Endodermal cell (in vitro differentiated cells): ENCODE data around the gene NLRP14. TPM values are rescaled to one million over a fixed set of nuclear protein-coding genes. Genes with fewer than 3 reads are reported as not detected.

Experiments used
- DNase-seq: peaks from one replicate; pipeline ENCODE4 v3.0.0-alpha.2; 2017
- H3K27ac ChIP-seq: 2 replicates; pipeline ENCODE4 v1.5.1; 2013; ENCODE audit warnings: mild to moderate bottlenecking, low read depth, low read length, moderate library complexity
- H3K27me3 ChIP-seq: 2 replicates; pipeline ENCODE4 v1.6.1; 2013; ENCODE audit warnings: mild to moderate bottlenecking, low read length, moderate library complexity; ENCODE audit not compliant: insufficient read depth, control insufficient read depth, poor library complexity, severe bottlenecking
- H3K36me3 ChIP-seq: 2 replicates; pipeline ENCODE4 v1.7.0; 2013; ENCODE audit warnings: mild to moderate bottlenecking, low read length, moderate library complexity; ENCODE audit not compliant: control insufficient read depth, insufficient read depth
- H3K4me1 ChIP-seq: one replicate; pipeline ENCODE4 v1.7.0; 2013; ENCODE audit warnings: low read length; ENCODE audit not compliant: control insufficient read depth, insufficient read depth
- H3K4me3 ChIP-seq: 2 replicates; pipeline ENCODE4 v1.5.1; 2013; ENCODE audit warnings: mild to moderate bottlenecking, low read length, moderate library complexity
- H3K9ac ChIP-seq: 2 replicates; pipeline ENCODE4 v1.6.1; 2013; ENCODE audit warnings: mild to moderate bottlenecking, low read length, moderate library complexity; ENCODE audit not compliant: poor library complexity, severe bottlenecking; ENCODE audit errors: extremely low read depth
- H3K9me3 ChIP-seq: 2 replicates; pipeline ENCODE4 v1.6.1; 2013; ENCODE audit warnings: mild to moderate bottlenecking, low read length, moderate library complexity; ENCODE audit not compliant: control insufficient read depth
- H3K27ac Mint-ChIP-seq: 2 replicates; pipeline ENCODE4 v1.8.0; 2020; ENCODE audit warnings: mixed read lengths
- H3K27me3 Mint-ChIP-seq: 2 replicates; pipeline ENCODE4 v1.8.0; 2021; ENCODE audit warnings: mild to moderate bottlenecking, mixed read lengths; ENCODE audit not compliant: insufficient read depth
- H3K36me3 Mint-ChIP-seq: 2 replicates; pipeline ENCODE4 v1.8.0; 2020; ENCODE audit warnings: low read depth, mixed read lengths
- H3K4me1 Mint-ChIP-seq: 2 replicates; pipeline ENCODE4 v1.8.0; 2020; ENCODE audit warnings: mixed read lengths
- H3K4me3 Mint-ChIP-seq: 2 replicates; pipeline ENCODE4 v1.8.0; 2020; ENCODE audit warnings: mild to moderate bottlenecking, moderate library complexity, mixed read lengths
- H3K9me3 Mint-ChIP-seq: 2 replicates; pipeline ENCODE4 v1.8.0; 2020; ENCODE audit warnings: mild to moderate bottlenecking, mixed read lengths
- CTCF ChIP-seq: fragments of 200-600 bp; sonication (generic); conservative IDR thresholded peaks from 2 replicates; pipeline ENCODE4 v1.5.0; 2021; ENCODE audit warnings: antibody characterized with exemption, mild to moderate bottlenecking
- WGBS, 2 experiments: methylation state at CpG; one replicate each; pipeline versions ENCODE4 v1.1.5 to v1.1.7; 2013; ENCODE audit warnings: missing lambda C conversion rate in 2 of 2, mixed read lengths in 1 of 2; ENCODE audit not compliant: insufficient coverage in 1 of 2, insufficient read length in 1 of 2; 5-methylcytosine and 5-hydroxymethylcytosine counted together
- total RNA-seq, 2 donors: library from RNA; stranded (reverse); fragmentation: NEBNext Ultra II Directional in 1 of 2; extraction: Animal tissue kit (Norgen Biotek cat#: 25700) in 1 of 2; gene quantifications; 2 replicates in 1 of 2; 3 replicates in 1 of 2; pipeline ENCODE4 v1.2.1, GENCODE V29; 2021

NLRP14 gene
- total RNA-seq, 2 donors from 2014 or later: 0.33 to 0.66 TPM

- Mint-ChIP-seq H3K27me3 (no peaks in the 10 kb centered on the region), H3K4me1 (no peaks in the 10 kb centered on the region), H3K4me3 (no peak overlapping the region), H3K27ac (no peak overlapping the region), H3K9me3 (no peaks in the 10 kb centered on the region), H3K36me3 (no peaks in the 10 kb centered on the region)
- H3K9ac ChIP-seq: no peak overlapping the region
- WGBS, 2 experiments: 87 to 88% methylated on average over 4 of the region's 6 CpGs
- no peak overlapping the region for H3K27ac ChIP-seq
- no peaks in the 10 kb centered on the region for H3K9me3 ChIP-seq
- H3K4me3 ChIP-seq: no peak overlapping the region
- DNase-seq: no peak
- no peak for TF ChIP-seq CTCF
- peaks cover 4% of the 10 kb centered on the region for H3K27me3 ChIP-seq
- no peaks in the 10 kb centered on the region for H3K4me1 ChIP-seq
- no peaks in the 10 kb centered on the region for H3K36me3 ChIP-seq
These were observed 36.7 kb downstream of the NLRP14 start for GRCh38 chr11:7056828-7057513.

GRCh38 chr11:7057641-7058040 is 37.4 kb downstream of the NLRP14 start:
- no peak overlapping the region for H3K4me3 Mint-ChIP-seq
- H3K9me3 Mint-ChIP-seq: no peaks in the 10 kb centered on the region
- H3K27me3 Mint-ChIP-seq: no peaks in the 10 kb centered on the region
- H3K36me3 Mint-ChIP-seq: no peaks in the 10 kb centered on the region
- WGBS, 2 experiments: 67 to 69% methylated on average over 1 to 2 of the region's 2 CpGs
- DNase-seq: no peak
- Histone ChIP-seq H3K36me3 (no peaks in the 10 kb centered on the region), H3K4me3 (no peak overlapping the region), H3K9ac (no peak overlapping the region), H3K27me3 (peaks cover 4% of the 10 kb centered on the region), H3K9me3 (no peaks in the 10 kb centered on the region), H3K4me1 (no peaks in the 10 kb centered on the region), H3K27ac (no peak overlapping the region)
- H3K27ac Mint-ChIP-seq: no peak overlapping the region
- TF ChIP-seq CTCF: no peak
- H3K4me1 Mint-ChIP-seq: no peaks in the 10 kb centered on the region

GRCh38 chr11:7060868-7061267 is 40.6 kb downstream of the NLRP14 start:
- Mint-ChIP-seq H3K9me3 (no peaks in the 10 kb centered on the region), H3K27ac (no peak overlapping the region), H3K36me3 (no peaks in the 10 kb centered on the region), H3K4me3 (no peak overlapping the region), H3K4me1 (no peaks in the 10 kb centered on the region), H3K27me3 (no peaks in the 10 kb centered on the region)
- H3K9ac ChIP-seq: no peak overlapping the region
- H3K4me3 ChIP-seq: no peak overlapping the region
- no peaks in the 10 kb centered on the region for H3K9me3 ChIP-seq
- no peaks in the 10 kb centered on the region for H3K36me3 ChIP-seq
- no peaks in the 10 kb centered on the region for H3K27me3 ChIP-seq
- 72 to 88% methylated on average over 1 of the region's 1 CpG for WGBS, 2 experiments
- no peak overlapping the region for H3K27ac ChIP-seq
- no peak for DNase-seq
- TF ChIP-seq CTCF: no peak
- no peaks in the 10 kb centered on the region for H3K4me1 ChIP-seq
